Upper lobe of left lung (tissue), 4 donors: ENCODE measurements around the gene COA8.

Experiments used
- CTCF ChIP-seq, 6 experiments: fragments of 450-650 bp in 4 of 6; fragments of 200-600 bp in 2 of 6; sonication (generic) in 2 of 6; IDR thresholded peaks; one replicate each; pipeline ENCODE4 v1.5.1; 2016 to 2019; ENCODE audit warnings: antibody characterized with exemption in 6 of 6
- EP300 ChIP-seq, 4 donors: sonication (generic); formaldehyde crosslinking; IDR thresholded peaks; one replicate each; pipeline ENCODE4 v1.5.1; 2017; ENCODE audit warnings: antibody characterized with exemption in 4 of 4, control low read depth in 2 of 4

- no peak for TF ChIP-seq CTCF (IDR thresholded peaks at IDR 0.05)
- no peak for TF ChIP-seq EP300 (IDR thresholded peaks at IDR 0.05)
Measured at GRCh38 chr14:103517721-103518421, 44.9 kb upstream of the COA8 start.
